Measurements from ENCODE around the gene DNAI1.
"Not testable (repeated sequence)": the region's sequence is repeated elsewhere in the genome, so short reads cannot be mapped to it uniquely, and the experiment has no call there.

Gene DNAI1

DNA sequence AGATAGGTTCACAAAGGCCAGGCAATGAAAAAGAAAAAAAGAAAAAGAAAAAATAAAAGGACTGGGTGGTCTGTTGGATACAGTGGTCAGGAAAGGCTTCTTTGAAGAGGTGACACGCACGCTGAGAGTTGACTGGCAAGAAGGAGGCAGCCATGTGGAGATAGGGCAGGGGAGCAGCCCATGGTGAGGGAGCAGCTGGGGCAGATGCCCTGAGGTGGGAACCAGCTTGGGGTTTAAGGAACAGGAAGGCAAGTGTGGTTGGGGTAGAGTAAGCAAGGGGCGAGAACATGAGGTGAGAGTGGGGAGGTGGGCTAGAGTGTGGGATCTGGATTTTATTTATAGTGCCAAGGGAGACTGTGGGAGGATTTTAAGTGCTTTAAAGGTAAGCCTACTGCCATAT is 57.4 kb downstream of the DNAI1 start:
- DNase-seq: no peak

DNA sequence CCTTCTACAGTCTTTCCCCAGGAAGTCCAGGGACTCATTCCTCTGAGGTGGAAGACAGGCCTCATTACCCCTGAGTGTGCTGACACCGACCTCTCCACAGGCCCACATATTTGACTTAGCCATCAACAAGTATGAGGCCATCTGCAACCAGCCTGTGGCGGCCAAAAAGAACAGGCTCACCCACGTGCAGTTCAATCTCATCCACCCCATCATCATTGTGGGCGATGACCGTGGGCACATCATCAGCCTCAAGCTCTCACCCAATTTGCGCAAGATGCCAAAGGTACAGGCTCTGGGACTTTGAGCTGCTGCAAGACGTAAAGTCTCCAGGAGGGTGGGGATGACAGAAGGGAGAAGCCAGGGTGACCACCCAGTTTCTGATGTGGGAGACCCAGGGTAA is 58.6 kb downstream of the DNAI1 start:
- no peak for DNase-seq

DNA sequence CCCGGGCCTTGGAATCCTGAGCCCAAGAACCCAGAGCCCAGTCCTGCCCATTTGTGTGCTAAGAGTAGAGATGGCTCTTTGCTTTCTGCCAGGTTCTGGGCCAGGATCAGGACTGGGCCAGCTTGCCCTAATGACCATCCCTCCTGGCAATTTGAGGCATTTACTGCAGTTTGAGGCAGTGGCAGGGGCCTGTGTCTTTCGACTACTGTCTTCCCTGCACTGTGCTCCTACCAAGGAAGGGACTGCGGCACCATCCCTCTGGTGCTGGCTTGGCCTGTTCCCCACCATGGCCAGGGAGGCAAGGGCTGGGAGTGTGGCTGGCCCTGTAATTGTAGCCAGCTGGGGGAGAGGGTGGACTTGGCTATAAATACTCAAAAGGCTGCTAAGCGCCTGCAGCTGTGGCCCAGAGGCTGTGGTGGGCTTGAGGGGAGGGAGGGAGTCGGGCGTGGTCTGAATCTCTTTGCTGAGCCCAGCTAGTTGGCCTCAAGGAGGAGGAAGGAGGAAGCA is 59.6 kb downstream of the DNAI1 start:
- no peak for DNase-seq

DNA sequence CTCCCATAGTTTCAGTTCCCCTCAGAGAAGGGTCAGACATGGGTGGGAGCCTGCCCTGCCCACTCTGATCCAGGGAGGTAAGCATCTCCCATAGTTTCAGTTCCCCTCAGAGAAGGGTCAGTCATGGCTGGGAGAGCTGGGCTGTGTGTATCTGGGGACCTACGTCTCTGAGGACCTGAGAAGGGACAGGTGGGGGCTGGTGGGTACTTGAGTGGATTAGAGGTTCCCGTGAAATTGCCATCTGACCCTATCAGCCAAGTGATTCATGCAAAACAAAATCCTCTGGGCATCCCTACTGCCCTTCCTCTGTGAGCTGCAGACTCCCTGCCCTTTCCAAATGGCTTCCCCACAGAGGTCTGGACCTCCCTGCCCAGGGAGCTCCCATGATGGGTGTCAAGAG is 60.3 kb downstream of the DNAI1 start:
- DNase-seq: no peak

DNA sequence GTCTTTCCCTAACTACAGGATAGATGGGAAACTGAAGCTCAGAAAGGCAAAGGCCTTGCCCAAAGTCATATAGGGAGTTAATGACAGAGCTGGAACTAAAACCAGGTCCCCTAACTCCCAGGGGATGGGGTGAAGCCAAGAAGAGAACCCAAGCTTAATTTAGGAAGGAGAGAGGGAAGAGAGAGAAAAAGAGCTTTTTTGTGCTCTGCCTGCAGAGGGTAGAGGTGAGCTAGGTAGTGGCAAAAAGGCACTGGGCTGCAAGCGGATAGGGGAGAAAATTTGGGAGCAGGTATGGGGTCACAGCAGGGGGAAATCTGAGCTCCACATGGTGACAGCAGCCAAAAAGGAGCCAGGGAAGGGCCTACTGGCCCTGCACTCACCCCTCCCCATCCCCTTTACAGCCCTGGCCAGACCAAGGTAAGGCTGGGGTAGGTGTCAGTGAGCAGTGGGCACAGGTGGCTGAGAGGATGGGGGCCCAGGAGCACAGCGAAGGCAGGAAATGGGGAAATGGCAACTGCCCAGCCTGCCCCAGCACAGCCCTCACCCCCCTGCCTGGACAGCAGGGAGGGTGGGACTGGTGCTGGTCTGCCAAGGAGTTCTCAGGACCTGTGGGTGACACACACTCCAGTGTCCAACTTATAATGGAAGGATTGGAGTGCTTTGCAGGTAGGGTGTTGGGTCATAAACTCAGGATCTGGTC is 60.9 kb downstream of the DNAI1 start:
- DNase-seq: no peak

DNA sequence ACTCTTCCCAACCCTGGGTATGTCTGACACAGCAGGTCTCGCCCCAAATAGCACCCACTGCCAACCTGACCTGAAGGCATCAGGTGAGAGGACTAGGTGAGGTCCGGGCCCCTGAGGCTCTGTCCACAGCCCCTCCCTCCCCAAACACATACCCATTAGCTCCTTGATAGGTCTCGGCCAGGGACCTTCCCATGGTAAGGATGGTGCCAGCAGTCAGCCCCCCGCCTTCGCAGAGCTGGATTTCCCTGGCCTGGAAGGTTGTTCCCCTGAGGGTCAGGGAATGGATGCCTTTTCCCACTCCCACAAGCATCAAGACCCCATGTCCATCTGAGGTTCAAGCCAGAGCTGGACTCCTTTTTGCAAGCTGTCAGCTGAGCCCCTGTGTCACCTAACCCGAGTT is 61.5 kb downstream of the DNAI1 start:
- DNase-seq: no peak

DNA sequence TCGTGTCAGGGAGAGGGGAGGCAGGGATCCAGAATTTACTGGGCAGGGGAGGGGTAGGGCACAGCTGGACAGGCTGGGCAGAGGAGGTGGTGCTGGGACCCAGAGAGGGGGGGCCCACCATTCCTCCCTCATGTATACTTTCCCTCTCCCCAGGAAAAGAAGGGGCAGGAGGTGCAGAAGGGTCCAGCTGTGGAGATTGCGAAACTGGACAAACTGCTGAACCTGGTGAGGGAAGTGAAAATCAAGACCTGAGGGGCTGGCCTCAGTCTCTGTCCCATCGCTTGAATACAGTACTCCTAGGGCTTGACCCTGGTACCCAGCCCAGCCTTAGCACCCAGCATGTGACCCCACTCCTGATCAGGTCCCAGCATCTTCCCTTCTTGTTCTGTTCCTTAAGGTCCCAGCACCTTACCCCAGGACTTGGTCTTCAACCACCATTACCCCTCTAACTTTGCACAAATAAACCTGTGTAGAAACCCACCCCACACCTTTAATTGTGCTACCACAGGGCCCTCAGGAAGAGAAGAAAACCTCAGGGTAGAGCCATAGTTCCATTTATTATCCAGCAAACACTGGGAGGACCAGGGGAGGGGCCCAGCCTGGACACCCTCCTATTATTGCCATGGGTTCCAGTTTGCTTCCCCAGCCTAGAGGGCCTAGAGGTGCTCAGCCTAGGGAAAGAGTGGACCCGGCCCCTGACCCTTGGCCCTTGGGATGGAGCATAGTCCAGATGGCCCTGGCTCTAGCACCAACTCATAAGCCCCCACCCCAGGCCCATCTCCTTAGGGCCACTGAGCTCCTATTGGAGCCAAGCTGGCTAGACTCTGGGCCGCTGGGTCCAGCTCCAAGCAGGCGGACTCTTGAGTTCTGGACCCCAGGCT is 62.1 kb downstream of the DNAI1 start:
- DNase-seq: no peak

DNA sequence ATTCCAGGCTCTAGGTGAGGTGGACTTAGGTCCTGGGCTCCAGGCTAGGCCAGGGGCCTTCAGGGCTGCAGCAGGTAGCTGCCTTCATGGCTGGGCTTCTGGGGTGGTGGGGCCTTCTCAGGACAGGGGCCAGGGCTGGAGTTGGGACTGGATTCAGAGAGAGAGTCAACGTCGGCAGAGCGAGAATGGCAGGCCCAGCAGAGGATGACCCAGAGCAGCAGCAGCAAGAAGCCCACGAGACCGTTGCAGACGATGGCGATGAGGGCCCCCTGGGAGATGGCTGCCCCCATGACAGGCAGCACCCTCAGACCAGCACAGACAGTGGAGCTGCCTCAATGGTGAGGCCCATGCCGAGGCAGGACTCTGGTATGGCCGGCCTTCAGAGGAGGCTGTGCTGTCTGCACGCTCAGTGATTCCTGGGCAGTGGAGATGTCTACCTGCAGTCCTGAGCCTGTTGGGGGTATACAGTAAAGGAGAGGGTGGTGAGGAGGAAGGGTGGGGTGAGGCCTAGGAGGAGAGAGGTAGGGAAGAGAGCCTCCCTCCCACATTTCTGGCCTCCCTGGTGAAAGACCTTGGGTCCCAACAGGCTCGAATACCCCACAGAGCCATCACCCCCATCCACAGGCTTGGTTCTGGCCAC is 62.9 kb downstream of the DNAI1 start:
- no peak for DNase-seq

DNA sequence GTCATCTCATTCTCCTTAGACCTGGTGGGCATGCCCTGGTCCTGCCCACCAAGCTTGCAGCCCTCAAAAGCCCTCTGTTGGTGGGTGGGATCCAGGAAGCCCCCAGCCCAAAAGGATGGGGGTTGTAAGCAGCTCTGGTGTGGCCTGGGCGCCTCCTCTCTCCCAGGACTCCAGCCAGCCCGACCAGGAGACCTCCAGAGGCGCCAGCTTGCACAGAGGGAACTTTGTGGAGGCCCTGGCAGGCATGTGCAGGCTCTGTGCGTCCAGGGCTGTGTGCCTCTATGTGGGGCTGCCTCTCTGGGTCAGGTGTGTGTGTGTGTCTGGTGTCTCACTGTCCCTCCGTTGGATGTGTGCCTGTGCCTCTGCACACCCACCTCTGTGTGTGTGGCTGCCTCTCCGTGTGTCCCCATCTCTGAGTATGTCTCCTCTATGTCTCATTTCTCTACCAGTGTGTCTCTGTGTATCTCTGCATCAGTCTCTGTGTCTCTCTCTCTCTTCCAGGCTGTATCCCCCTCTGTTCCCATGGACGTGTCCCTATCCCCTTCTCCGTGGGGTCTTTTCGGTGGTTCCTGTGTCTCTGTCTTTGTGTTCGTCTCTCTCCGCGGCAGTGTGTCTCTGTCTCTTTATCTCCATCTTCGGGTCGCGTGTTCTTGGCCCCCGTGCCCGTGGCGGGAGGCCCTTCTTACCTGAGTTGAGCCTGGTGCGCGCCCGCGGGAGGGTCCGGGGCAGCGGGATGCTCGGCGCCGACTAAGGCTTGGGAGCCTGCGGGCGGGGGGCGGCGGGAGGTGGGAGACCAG is 63.7 kb downstream of the DNAI1 start:
- DNase-seq: peak in 1 of 2 donors; percentile 5

DNA sequence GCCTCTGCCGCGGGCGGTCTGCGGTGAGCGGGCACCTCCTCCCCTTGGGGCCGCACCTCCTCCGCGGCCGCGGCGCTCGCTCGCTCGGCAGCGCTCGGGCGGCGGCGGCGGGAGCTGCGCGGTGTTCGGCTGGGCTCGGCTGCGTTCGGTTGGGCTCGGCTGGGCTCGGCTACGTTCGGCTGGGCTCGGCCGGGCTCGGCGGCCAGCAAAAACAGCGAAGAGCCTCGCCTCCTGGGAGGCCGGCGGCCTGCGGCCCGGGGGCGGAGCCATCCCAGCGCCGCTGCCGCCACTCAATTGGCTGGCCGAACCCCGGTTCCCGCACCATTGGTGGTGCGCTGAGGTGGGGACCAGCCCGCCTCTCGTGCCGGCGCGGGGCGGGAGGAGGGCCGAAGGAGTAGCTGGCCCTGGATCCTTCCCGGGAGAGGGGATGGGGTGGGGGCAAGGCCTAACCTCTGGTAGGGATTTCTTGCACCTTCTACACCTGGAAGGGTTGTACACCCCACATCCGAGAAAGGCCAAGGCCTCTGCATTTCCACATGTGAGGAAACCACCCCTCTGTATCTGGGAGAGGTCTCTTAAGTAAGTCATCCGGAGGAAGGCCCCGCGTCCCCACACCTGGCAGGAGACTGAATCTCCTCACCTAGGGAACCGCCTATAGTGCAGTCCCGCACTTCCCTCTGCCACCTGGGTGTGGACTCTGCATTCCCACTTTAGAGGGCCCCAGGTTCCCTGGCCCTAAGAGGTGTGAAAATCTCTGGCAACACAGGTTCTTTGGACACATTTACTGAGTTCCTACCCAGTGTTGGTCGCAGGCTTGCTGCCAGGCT is 64.6 kb downstream of the DNAI1 start, which contains the start of gene ENHO:
Gene ENHO, minus strand, starts transcription at position 20 of the 827 bp plus-strand sequence. CDS start 1,295 bp downstream, outside the sequence.
- peak; percentile 92 to 94 for DNase-seq

DNA sequence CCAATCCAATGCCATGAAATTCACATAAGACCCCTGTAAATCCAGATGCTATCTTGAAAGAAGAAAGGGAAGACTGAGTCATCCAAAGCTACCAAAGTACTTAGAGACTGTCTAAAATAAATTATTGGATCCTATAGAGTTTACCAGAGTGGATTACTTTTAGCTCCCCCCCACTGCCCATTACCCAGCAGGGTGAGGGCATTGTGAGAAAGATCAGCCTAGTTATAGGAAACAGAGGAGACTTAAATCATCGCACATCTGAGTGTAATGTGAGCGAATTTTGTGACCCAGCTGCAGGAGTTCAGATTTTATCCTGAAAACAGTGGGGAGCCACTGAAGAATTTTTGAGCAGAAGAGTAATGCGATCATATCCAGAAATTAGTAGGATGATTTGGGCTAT is 65.7 kb downstream of the DNAI1 start:
- DNase-seq: no peak

DNA sequence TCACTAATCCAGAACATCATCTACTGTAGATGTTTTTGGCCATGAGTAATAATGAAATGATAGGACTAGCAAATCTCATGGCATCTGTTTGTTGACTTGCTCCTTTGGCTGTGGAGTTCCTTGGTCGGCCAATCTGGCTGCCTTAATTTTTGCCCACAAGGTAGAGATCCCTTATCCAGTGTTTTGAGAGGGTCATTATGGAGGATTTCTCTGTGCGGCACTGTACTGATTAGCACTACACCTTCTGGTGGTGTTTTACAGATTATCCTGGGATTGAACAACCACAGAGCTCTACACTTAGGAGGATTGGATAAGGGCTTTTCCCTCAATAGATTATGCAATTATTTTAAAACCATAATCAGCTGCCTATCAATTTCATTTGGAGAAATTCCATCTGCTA is 67.4 kb downstream of the DNAI1 start:
- no peak for DNase-seq

DNA sequence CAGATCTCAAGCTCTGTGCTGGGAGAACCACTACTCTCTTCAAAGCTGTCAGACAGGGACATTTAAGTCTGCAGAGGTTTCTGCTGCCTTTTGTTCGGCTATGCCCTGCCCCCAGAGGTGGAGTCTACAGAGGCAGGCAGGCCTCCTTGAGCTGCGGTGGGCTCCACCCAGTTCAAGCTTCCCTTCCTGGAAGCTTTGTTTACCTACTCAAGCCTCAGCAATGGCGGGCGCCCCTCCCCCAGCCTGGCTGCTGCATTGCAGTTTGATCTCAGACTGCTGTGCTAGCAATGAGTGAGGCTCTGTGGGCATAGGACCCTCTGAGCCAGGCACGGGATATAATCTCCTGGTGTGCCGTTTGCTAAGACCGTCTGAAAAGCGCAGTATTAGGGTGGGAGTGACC is 73.4 kb downstream of the DNAI1 start:
- not testable (repeated sequence) for DNase-seq

DNA sequence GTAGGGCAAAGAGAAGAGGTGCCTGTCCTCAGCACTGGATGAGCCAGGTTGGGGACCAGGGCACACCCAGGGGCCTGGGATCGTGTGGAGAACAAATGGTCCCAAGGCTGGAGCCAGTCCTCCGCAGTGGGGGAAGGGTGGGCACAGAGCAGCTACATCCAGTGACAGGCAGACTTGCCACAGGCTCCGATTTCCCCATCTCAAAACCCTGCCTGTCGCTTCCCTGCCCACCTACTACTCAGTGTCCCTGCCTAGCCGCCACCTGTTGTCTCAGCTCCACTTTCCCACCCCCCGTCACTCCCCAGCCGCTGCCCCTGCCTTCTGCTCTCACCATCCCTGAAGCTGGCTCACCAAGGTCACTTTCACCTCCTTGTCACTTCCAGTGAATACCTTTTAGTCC is 78.1 kb downstream of the DNAI1 start:
- no peak for DNase-seq

DNA sequence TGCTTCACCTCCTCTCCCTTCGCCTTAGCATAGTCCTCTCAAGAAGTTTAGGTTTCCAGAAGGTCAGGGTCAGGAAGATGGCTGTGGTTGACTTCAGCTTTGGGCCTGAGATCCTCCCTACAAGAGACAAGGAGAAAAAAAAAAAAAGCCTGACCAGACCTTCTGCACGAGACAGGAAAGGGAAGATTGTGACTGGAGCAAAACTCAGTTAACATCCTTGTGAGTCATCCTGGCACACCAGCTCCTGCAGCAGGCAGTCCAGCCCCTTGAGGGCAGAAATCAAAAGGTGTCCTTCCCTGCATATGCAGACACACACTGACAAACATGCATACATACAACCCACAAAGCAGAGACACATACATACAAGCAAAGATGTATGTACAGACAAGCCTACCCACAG is 82.2 kb downstream of the DNAI1 start:
- no peak for DNase-seq

DNA sequence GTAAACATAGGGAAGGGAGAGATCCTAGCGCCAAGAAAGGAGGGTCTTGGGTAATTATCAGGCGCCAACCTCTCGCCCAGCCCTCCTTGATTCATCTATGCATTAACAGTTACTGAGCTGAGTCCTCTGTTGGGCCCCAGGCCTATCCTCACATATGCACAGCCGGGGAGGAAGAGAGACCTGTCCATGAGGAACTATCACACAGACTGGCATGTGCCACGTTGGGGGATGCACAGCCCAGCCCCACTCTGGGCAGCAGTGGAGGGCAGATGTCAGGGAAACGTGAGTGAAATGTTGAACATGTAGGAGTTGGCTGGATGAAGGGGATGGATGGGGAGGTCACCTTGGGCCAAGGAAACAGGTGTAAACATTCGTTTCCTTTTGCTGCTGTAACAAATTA is 82.9 kb downstream of the DNAI1 start:
- DNase-seq: no peak

DNA sequence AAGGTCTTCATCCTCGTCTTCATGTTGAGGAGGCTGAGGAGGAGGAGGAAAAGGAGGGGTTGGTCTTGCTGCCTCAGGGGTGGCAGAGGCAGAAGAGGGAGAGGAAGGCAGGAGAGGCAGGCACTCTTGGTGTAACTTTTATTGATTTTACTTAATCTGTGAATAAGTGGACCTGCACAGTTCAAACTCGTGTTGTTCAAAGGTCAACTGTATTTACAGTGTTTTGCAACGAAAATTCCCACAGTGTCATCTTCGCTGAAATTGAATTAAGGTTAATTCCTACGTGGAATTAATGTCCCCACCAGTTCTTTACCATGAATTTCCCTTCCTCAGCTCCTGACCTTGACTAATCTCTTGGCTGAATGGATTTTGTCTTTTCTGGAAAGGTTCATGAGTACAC is 85.4 kb downstream of the DNAI1 start:
- DNase-seq: no peak

DNA sequence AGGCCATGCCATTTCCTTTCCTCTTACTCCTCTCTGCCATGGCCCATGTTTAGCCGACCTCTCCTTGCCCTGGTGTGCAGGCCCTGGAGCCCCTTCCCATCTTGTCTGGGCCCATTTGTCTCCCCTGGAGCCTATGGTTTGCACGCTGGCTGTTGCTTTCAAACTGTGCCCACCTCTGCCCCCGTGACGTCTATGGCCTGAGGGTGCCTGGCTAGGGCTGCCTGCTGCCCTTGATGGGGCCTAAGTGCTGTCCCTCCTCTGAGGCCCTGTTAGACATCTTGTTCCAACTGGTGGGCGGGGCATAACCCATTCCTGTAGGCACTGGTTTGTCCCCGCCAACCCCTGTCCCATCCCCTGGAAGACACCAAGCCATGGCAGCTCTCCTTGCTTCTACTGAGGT is 86.9 kb downstream of the DNAI1 start:
- no peak for DNase-seq

DNA sequence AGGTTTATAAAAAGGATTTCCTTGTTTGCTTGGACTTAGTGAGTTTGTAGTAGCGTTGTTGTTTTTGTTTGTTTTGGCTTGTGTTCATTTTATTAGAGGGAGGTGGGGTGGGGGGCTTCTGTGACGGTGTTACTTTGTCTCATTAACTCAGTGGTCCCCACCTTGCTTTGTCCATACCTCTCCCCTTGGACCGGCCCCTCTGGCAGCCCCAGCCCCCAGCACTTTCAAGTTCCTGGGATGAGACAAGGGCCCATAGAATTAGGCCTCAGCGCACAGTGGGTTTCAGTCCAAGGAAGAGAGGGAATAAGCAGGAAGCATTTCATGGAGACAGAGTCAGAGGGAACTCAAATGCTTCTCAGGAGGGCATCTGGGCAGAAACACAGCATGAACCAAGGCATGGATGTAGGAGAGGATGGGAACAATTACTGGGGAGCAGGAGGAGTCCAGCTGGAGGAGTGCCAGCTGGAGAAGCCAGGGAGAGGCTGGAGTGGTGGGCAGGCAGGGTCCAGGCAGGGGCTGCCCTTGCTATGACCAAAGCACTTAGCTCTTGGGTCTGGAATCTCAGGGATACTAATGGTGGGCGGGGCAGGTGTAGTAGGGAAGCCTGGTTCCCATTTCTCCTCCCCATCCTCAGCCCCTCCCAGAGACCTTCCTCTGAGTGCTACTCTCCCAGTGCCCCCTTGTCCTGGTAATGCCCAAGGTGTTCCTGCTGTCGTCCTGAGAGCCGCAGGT is 87.7 kb downstream of the DNAI1 start:
- DNase-seq: no peak

DNA sequence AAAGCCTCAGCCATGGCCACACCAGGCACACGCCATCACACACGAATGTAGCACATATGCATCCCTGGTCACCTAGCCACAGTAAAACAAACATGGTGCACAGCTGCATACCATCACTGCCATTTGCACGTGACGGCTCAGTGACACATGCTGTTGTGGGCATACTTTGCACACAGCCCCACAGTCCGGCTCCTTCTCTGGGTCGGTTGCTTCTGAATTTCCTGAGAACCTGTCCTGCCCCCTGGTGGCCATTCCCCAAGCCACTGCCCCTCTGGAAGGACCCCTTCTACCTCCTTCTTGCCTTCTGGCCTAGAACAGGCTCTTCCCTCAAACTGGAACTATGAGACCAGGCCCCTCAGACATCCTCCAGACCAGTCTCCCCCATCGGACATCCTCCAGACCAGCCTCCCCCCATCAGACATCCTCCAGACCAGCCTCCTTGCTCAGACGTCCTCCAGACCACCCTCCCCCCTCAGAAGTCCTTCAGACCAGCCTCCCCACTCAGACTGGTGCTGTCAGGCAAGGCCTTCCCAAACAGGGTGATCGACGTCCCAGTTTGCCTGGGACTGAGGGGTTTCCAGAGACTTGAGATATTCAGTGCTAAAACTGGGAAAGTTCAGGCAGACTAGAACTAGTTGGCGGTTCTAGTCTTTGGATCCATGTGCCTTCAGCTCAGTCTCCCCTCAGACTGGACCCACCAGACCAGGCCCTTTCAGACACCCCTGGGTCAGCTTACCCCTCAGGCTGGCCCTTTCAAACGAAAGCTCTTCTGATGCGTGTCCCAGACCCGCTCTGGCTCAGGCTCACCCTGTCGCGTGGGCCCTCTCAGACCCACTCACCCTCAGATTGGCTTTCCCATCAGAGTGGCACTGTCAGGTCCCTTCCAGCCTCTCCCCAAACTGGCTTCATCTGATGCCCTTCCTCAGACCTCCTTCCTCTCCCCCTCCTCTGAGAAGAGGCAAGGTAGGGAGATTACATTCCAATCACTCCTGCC is 88.5 kb downstream of the DNAI1 start:
- DNase-seq: peak; percentile 39 to 43

All from CD4-positive, alpha-beta T cell treated with Interleukin-4 for 1 hour (primary cell).